ENCODE measurements around the gene TNFSF4.
"Not testable (repeated sequence)": the region's sequence is repeated elsewhere in the genome, so short reads cannot be mapped to it uniquely, and the experiment has no call there.

The TNFSF4 gene

GRCh38 chr1:173206816-173207568 lies at the start of gene TNFSF4:
Gene TNFSF4 (minus strand): TSS chr1:173207331. CDS start chr1:173207176, 155 bp downstream.
- DNase-seq (ENCODE audit: low read depth in 2 of 2, low spot score in 1 of 2): no peak

GRCh38 chr1:173255214-173255813 lies 48.2 kb upstream of the TNFSF4 start:
- no peak for DNase-seq (ENCODE audit: low read depth in 2 of 2, low spot score in 1 of 2)

GRCh38 chr1:173253046-173253445 lies 45.9 kb upstream of the TNFSF4 start:
- DNase-seq (ENCODE audit: low read depth in 2 of 2, low spot score in 1 of 2): no peak

GRCh38 chr1:173249349-173249748 lies 42.2 kb upstream of the TNFSF4 start:
- no peak for DNase-seq (ENCODE audit: low read depth in 2 of 2, low spot score in 1 of 2)

- no peak for DNase-seq (ENCODE audit: low read depth in 2 of 2, low spot score in 1 of 2)
Measured at GRCh38 chr1:173248247-173248940, 41.3 kb upstream of the TNFSF4 start.

- DNase-seq (ENCODE audit: low read depth in 2 of 2, low spot score in 1 of 2): no peak
Measured at GRCh38 chr1:173245892-173246291, 38.8 kb upstream of the TNFSF4 start.

GRCh38 chr1:173243300-173243699 lies 36.2 kb upstream of the TNFSF4 start:
- DNase-seq (ENCODE audit: low read depth in 2 of 2, low spot score in 1 of 2): no peak

GRCh38 chr1:173241528-173242347 lies 34.6 kb upstream of the TNFSF4 start:
- DNase-seq (ENCODE audit: low read depth in 2 of 2, low spot score in 1 of 2): no peak

GRCh38 chr1:173240609-173241008 lies 33.5 kb upstream of the TNFSF4 start:
- no peak for DNase-seq (ENCODE audit: low read depth in 2 of 2, low spot score in 1 of 2)

- no peak for DNase-seq (ENCODE audit: low read depth in 2 of 2, low spot score in 1 of 2)
Measured at GRCh38 chr1:173239058-173239457, 31.9 kb upstream of the TNFSF4 start.

- no peak for DNase-seq (ENCODE audit: low read depth in 2 of 2, low spot score in 1 of 2)
Measured at GRCh38 chr1:173234899-173235298, 27.8 kb upstream of the TNFSF4 start.

GRCh38 chr1:173234434-173234833 lies 27.3 kb upstream of the TNFSF4 start:
- DNase-seq (ENCODE audit: low read depth in 2 of 2, low spot score in 1 of 2): not testable (repeated sequence)

- DNase-seq (ENCODE audit: low read depth in 2 of 2, low spot score in 1 of 2): not testable (repeated sequence)
Measured at GRCh38 chr1:173229031-173229430, 21.9 kb upstream of the TNFSF4 start.

GRCh38 chr1:173224949-173225348 lies 17.8 kb upstream of the TNFSF4 start:
- DNase-seq (ENCODE audit: low read depth in 2 of 2, low spot score in 1 of 2): no peak

- no peak for DNase-seq (ENCODE audit: low read depth in 2 of 2, low spot score in 1 of 2)
Measured at GRCh38 chr1:173224280-173224892, 17.3 kb upstream of the TNFSF4 start.

- DNase-seq (ENCODE audit: low read depth in 2 of 2, low spot score in 1 of 2): no peak
Measured at GRCh38 chr1:173223031-173223380, 15.9 kb upstream of the TNFSF4 start.

GRCh38 chr1:173222149-173223030 lies 15.3 kb upstream of the TNFSF4 start:
- no peak for DNase-seq (ENCODE audit: low read depth in 2 of 2, low spot score in 1 of 2)

GRCh38 chr1:173220157-173220556 lies 13.0 kb upstream of the TNFSF4 start:
- DNase-seq (ENCODE audit: low read depth in 2 of 2, low spot score in 1 of 2): no peak

GRCh38 chr1:173213665-173214064 lies 6.5 kb upstream of the TNFSF4 start:
- no peak for DNase-seq (ENCODE audit: low read depth in 2 of 2, low spot score in 1 of 2)

- no peak for DNase-seq (ENCODE audit: low read depth in 2 of 2, low spot score in 1 of 2)
Measured at GRCh38 chr1:173212952-173213491, 5.9 kb upstream of the TNFSF4 start.
